Naive thymus-derived CD4-positive, alpha-beta T cell (primary cell): Measurements from ENCODE around the gene EYS. TPM values are rescaled to one million over a fixed set of nuclear protein-coding genes. Genes with fewer than 3 reads are reported as not detected.

ENCODE experiments used
- ATAC-seq: fragments of 150-1000 bp; cut with Tn5 transposase; 2 replicates; pipeline ENCODE4 v1.10.0; 2021; ENCODE audit warnings: mild to moderate bottlenecking, moderate library complexity
- CTCF ChIA-PET: fragments of 350-600 bp; sonication (Branson Sonifier 250); formaldehyde crosslinking; loops from one replicate; lab custom pipeline; 2021; ENCODE audit warnings: antibody characterized with exemption; lab: Charles Lee
- POLR2A ChIA-PET: fragments of 350-600 bp; sonication (Branson Sonifier 250); formaldehyde crosslinking; loops from one replicate; lab custom pipeline; 2021; ENCODE audit warnings: antibody characterized with exemption, inconsistent platforms; lab: Charles Lee
- DNase-seq, 9 donors: peaks; one replicate each; pipeline versions ENCODE4 v3.0.0 to v3.0.0-alpha.2; 2020 to 2022; ENCODE audit warnings: mixed read lengths in 1 of 9
- H3K27ac ChIP-seq: one replicate; pipeline ENCODE4 v1.7.0; 2013; ENCODE audit warnings: mild to moderate bottlenecking, low read depth, low read length, moderate library complexity
- H3K27me3 ChIP-seq, 2 donors: one replicate each; pipeline ENCODE4 v1.7.0; 2013; ENCODE audit warnings: low read length in 2 of 2, mild to moderate bottlenecking in 2 of 2, moderate library complexity in 2 of 2; ENCODE audit not compliant: control insufficient read depth in 2 of 2, insufficient read depth in 2 of 2
- H3K36me3 ChIP-seq, 3 experiments: 1 replicate in 2 of 3; 2 replicates in 1 of 3; pipeline ENCODE4 v1.7.0; 2013; ENCODE audit warnings: low read length in 3 of 3, mild to moderate bottlenecking in 3 of 3, moderate library complexity in 1 of 3; ENCODE audit not compliant: insufficient read depth in 3 of 3, control insufficient read depth in 2 of 3
- H3K4me1 ChIP-seq, 2 donors: one replicate each; pipeline ENCODE4 v1.7.0; 2013; ENCODE audit warnings: low read length in 2 of 2, mild to moderate bottlenecking in 2 of 2, moderate library complexity in 1 of 2; ENCODE audit not compliant: control insufficient read depth in 2 of 2, insufficient read depth in 2 of 2
- H3K4me3 ChIP-seq: 2 replicates; pipeline ENCODE4 v1.7.0; 2013; ENCODE audit warnings: mild to moderate bottlenecking, low read length
- H3K9me3 ChIP-seq, 3 experiments: 1 replicate in 2 of 3; 2 replicates in 1 of 3; pipeline ENCODE4 v1.7.0; 2013; ENCODE audit warnings: low read length in 3 of 3; ENCODE audit not compliant: control insufficient read depth in 2 of 3
- H3K27ac Mint-ChIP-seq, 9 donors: one replicate each; pipeline ENCODE4 v1.8.0; 2020 to 2022; ENCODE audit warnings: mixed read lengths in 9 of 9, mild to moderate bottlenecking in 8 of 9, moderate library complexity in 5 of 9, inconsistent platforms in 2 of 9
- H3K27me3 Mint-ChIP-seq, 5 donors: one replicate each; pipeline ENCODE4 v1.8.0; 2021 to 2022; ENCODE audit warnings: mixed read lengths in 5 of 5, mild to moderate bottlenecking in 1 of 5
- H3K36me3 Mint-ChIP-seq, 5 donors: one replicate each; pipeline ENCODE4 v1.8.0; 2020 to 2022; ENCODE audit warnings: mixed read lengths in 5 of 5, mild to moderate bottlenecking in 3 of 5, inconsistent platforms in 1 of 5
- H3K4me1 Mint-ChIP-seq, 7 donors: one replicate each; pipeline ENCODE4 v1.8.0; 2020 to 2022; ENCODE audit warnings: mixed read lengths in 7 of 7, mild to moderate bottlenecking in 3 of 7, inconsistent platforms in 1 of 7
- H3K4me3 Mint-ChIP-seq, 10 donors: one replicate each; pipeline ENCODE4 v1.8.0; 2020 to 2022; ENCODE audit warnings: mild to moderate bottlenecking in 10 of 10, mixed read lengths in 10 of 10, moderate library complexity in 6 of 10, inconsistent platforms in 2 of 10
- H3K9me3 Mint-ChIP-seq, 11 donors: one replicate each; pipeline ENCODE4 v1.8.0; 2020 to 2022; ENCODE audit warnings: mixed read lengths in 11 of 11, mild to moderate bottlenecking in 4 of 11, inconsistent platforms in 1 of 11, moderate library complexity in 1 of 11
- intact Hi-C, 2 donors: fragments of 100-400 bp; cut with micrococcal nuclease; formaldehyde crosslinking; loops; one replicate each; pipeline ENCODE4 v1.15.1; 2023
- polyA plus RNA-seq, 2 donors: library from polyadenylated mRNA; unstranded; fragments of 300-500 nt; fragmentation: Illumina TruSeq; gene quantifications; one replicate each; pipeline ENCODE4 v1.2.3, GENCODE V29; 2021
- total RNA-seq, 6 experiments: library from RNA in 5 of 6; stranded (reverse) in 5 of 6; gene quantifications; 1 replicate in 5 of 6; 2 replicates in 1 of 6; pipeline ENCODE4 v1.2.3 and lab custom pipeline; 2021 to 2026

Gene EYS
- total and polyA plus RNA-seq, 7 experiments from 2014 or later: 0.07 to 0.21 (median 0.13) TPM; not detected in 4

DNA sequence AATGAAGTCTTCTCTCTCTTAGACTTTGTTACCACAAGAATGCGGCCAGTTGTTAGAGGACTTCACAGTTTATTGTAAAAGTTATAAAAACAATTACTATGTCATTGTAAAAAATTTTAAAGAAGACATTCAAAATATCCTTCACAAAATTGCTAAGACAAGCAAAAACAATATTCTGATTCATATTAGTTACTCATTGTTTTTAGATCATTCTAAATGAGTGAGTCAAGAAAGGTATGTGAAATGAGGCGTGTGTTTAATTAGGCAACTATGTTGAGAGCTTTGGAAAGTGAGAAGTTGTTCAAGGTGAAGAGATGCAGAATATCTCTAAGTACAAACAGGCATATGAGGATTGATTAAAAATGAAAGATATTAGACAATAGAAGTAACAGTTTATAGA lies 875.3 kb downstream of the EYS start:
- CTCF ChIA-PET: no interaction called here
- H3K4me3 ChIP-seq: no peak overlapping the region
- H3K27me3 ChIP-seq: no peaks in the 10 kb centered on the region
- ATAC-seq (no peak), DNase-seq (no peak)
- intact Hi-C loops: no loop called here
- POLR2A ChIA-PET: no interaction called here
- peaks cover 0 to 24% (median 0%) of the 10 kb centered on the region in 11 donors for H3K9me3 Mint-ChIP-seq
- no peaks in the 10 kb centered on the region for H3K36me3 ChIP-seq
- no peaks in the 10 kb centered on the region for H3K4me1 Mint-ChIP-seq
- no peak overlapping the region for H3K27ac ChIP-seq
- H3K4me3 Mint-ChIP-seq: no peak overlapping the region
- H3K4me1 ChIP-seq: no peaks in the 10 kb centered on the region
- H3K36me3 Mint-ChIP-seq: no peaks in the 10 kb centered on the region
- H3K27ac Mint-ChIP-seq: no peak overlapping the region
- H3K27me3 Mint-ChIP-seq: no peaks in the 10 kb centered on the region
- no peaks in the 10 kb centered on the region for H3K9me3 ChIP-seq

- H3K4me3 Mint-ChIP-seq: no peak overlapping the region
- Histone ChIP-seq H3K36me3 (no peaks in the 10 kb centered on the region), H3K27ac (no peak overlapping the region), H3K9me3 (no peaks in the 10 kb centered on the region), H3K4me1 (no peaks in the 10 kb centered on the region), H3K4me3 (no peak overlapping the region), H3K27me3 (no peaks in the 10 kb centered on the region)
- no peaks in the 10 kb centered on the region for H3K36me3 Mint-ChIP-seq
- POLR2A ChIA-PET: no interaction called here
- ATAC-seq: no peak
- DNase-seq: no peak
- intact Hi-C loops: no loop called here
- peaks cover 0 to 8% (median 1%) of the 10 kb centered on the region in 11 donors for H3K9me3 Mint-ChIP-seq
- H3K27ac Mint-ChIP-seq: no peak overlapping the region
- H3K4me1 Mint-ChIP-seq: no peaks in the 10 kb centered on the region
- CTCF ChIA-PET: no interaction called here
- no peaks in the 10 kb centered on the region for H3K27me3 Mint-ChIP-seq
Measured at GRCh38 chr6:64817525-64817924, 889.5 kb downstream of the EYS start.

GRCh38 chr6:64815718-64816117 lies 891.3 kb downstream of the EYS start:
- Mint-ChIP-seq H3K27ac (no peak overlapping the region), H3K36me3 (no peaks in the 10 kb centered on the region), H3K4me3 (no peak overlapping the region), H3K9me3 (peaks cover 0 to 7% (median 2%) of the 10 kb centered on the region in 11 donors), H3K4me1 (no peaks in the 10 kb centered on the region), H3K27me3 (no peaks in the 10 kb centered on the region)
- no peak overlapping the region for H3K27ac ChIP-seq
- ATAC-seq: no peak
- no peak for DNase-seq
- intact Hi-C loops: no loop called here
- H3K27me3 ChIP-seq: no peaks in the 10 kb centered on the region
- no peaks in the 10 kb centered on the region for H3K4me1 ChIP-seq
- POLR2A ChIA-PET: no interaction called here
- no peaks in the 10 kb centered on the region for H3K9me3 ChIP-seq
- CTCF ChIA-PET: no interaction called here
- no peak overlapping the region for H3K4me3 ChIP-seq
- no peaks in the 10 kb centered on the region for H3K36me3 ChIP-seq

DNA sequence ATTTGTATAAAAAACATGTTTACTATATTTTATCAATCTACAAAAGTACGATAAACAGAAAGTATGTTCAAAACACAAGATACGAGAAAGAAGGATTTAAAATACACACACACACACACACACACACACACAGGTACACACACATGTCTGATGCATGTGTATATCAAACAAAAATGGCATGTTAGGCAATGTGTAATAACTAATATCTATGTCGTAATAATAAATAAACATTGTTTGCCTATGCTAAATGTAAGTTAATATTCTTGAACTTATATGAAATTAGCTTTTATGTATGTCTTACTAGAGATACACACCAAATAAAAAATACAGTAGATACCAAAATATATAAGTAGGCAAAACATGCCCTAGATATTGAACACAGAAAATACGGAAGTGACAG lies 894.9 kb downstream of the EYS start:
- intact Hi-C loops: no loop called here
- Mint-ChIP-seq H3K4me3 (no peak overlapping the region), H3K36me3 (no peaks in the 10 kb centered on the region), H3K27ac (no peak overlapping the region), H3K27me3 (no peaks in the 10 kb centered on the region), H3K9me3 (peaks cover 0 to 7% (median 0%) of the 10 kb centered on the region in 11 donors), H3K4me1 (no peaks in the 10 kb centered on the region)
- Histone ChIP-seq H3K9me3 (no peaks in the 10 kb centered on the region), H3K27me3 (no peaks in the 10 kb centered on the region), H3K36me3 (no peaks in the 10 kb centered on the region), H3K4me1 (no peaks in the 10 kb centered on the region), H3K27ac (no peak overlapping the region), H3K4me3 (no peak overlapping the region)
- no peak for DNase-seq
- no peak for ATAC-seq
- ChIA-PET POLR2A (no interaction called here), CTCF (no interaction called here)

- intact Hi-C loops: no loop called here
- no peak for ATAC-seq
- CTCF ChIA-PET: interaction anchor here (0.7 kb wide), 1 partner anchor 131 kb away, joined by 3 read pairs; no protein-coding TSS in a partner anchor
- H3K4me3 Mint-ChIP-seq: no peak overlapping the region
- no peaks in the 10 kb centered on the region for H3K27me3 ChIP-seq
- H3K9me3 ChIP-seq: no peaks in the 10 kb centered on the region
- peaks cover 0 to 7% (median 0%) of the 10 kb centered on the region in 11 donors for H3K9me3 Mint-ChIP-seq
- H3K36me3 ChIP-seq: no peaks in the 10 kb centered on the region
- no peak overlapping the region for H3K4me3 ChIP-seq
- no peaks in the 10 kb centered on the region for H3K27me3 Mint-ChIP-seq
- POLR2A ChIA-PET: no interaction called here
- no peaks in the 10 kb centered on the region for H3K4me1 Mint-ChIP-seq
- no peak overlapping the region for H3K27ac Mint-ChIP-seq
- no peaks in the 10 kb centered on the region for H3K4me1 ChIP-seq
- DNase-seq: no peak
- H3K36me3 Mint-ChIP-seq: no peaks in the 10 kb centered on the region
- no peak overlapping the region for H3K27ac ChIP-seq
Measured at GRCh38 chr6:64811119-64811518, 895.9 kb downstream of the EYS start.

GRCh38 chr6:64807785-64808184 lies 899.2 kb downstream of the EYS start:
- H3K9me3 ChIP-seq: no peaks in the 10 kb centered on the region
- intact Hi-C loops: no loop called here
- no peaks in the 10 kb centered on the region for H3K36me3 ChIP-seq
- H3K4me3 ChIP-seq: no peak overlapping the region
- H3K4me1 ChIP-seq: no peaks in the 10 kb centered on the region
- Mint-ChIP-seq H3K4me1 (no peaks in the 10 kb centered on the region), H3K27ac (no peak overlapping the region), H3K36me3 (no peaks in the 10 kb centered on the region), H3K4me3 (no peak overlapping the region), H3K27me3 (no peaks in the 10 kb centered on the region), H3K9me3 (peaks cover 0 to 7% (median 0%) of the 10 kb centered on the region in 11 donors)
- ChIA-PET POLR2A (no interaction called here), CTCF (no interaction called here)
- ATAC-seq (no peak), DNase-seq (no peak)
- no peaks in the 10 kb centered on the region for H3K27me3 ChIP-seq
- no peak overlapping the region for H3K27ac ChIP-seq

DNA sequence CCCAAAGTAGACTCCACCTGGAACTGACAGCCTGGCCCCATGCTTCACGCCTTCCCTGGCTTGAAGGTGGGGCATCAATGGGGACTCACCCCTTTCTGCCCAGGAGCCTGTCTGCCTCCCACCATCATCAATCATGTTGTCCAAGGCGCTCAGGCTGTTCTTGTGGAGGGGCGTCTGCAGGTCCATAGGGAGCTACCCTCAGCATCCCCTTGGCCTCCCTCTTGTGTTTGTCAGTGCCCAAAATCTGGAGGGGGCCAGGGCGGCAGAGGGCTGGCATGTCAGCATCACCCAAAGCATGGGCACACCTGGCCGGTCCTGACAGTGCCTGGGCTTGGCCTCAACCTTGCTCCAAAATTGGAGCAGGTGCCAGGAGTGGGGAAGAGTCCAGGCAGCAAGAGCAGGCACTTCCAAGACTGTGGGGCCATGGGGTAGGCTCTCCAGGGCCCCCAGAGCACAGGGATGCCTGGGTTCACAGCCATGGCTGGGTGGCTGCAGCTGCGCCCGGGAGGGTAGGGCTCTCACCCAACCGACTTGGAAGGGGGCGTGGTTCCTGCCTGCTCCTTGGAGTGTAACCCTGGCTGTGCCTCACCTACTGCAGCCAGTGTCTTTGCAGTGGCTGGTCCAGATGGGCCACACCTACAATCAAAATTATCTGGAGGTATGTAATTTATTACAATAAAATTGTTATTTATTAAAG lies 903.4 kb downstream of the EYS start:
- intact Hi-C loops: no loop called here
- no peak overlapping the region for H3K27ac Mint-ChIP-seq
- POLR2A ChIA-PET: no interaction called here

More for the DNA sequence above, 903.4 kb downstream of the EYS start:
- Histone ChIP-seq H3K27ac (no peak overlapping the region), H3K36me3 (no peaks in the 10 kb centered on the region), H3K9me3 (no peaks in the 10 kb centered on the region), H3K4me3 (no peak overlapping the region), H3K4me1 (no peaks in the 10 kb centered on the region), H3K27me3 (no peaks in the 10 kb centered on the region)
- H3K36me3 Mint-ChIP-seq: no peaks in the 10 kb centered on the region
- peaks cover 0 to 8% (median 0%) of the 10 kb centered on the region in 11 donors for H3K9me3 Mint-ChIP-seq
- DNase-seq: no peak
- no peak overlapping the region for H3K4me3 Mint-ChIP-seq
- H3K27me3 Mint-ChIP-seq: no peaks in the 10 kb centered on the region
- CTCF ChIA-PET: no interaction called here
- no peaks in the 10 kb centered on the region for H3K4me1 Mint-ChIP-seq
- no peak for ATAC-seq
